ENCODE measurements around the gene ANKRD36.
"Not testable (repeated sequence)": the region's sequence is repeated elsewhere in the genome, so short reads cannot be mapped to it uniquely, and the experiment has no call there.

The ANKRD36 gene

GRCh38 chr2:97095661-97096060 lies 17.3 kb upstream of the ANKRD36 start:
- no peak for TF ChIP-seq GATA1 (IDR thresholded peaks at IDR 0.05; ENCODE audit: low read depth, low read length)
- TF ChIP-seq POLR2A (IDR thresholded peaks at IDR 0.05; ENCODE audit: low read length) = no peak
- DNase-seq = no peak

- not testable (repeated sequence) for DNase-seq
Measured at GRCh38 chr2:97098786-97099372, 14.1 kb upstream of the ANKRD36 start.

GRCh38 chr2:97106878-97107277 lies 6.1 kb upstream of the ANKRD36 start:
- not testable (repeated sequence) for DNase-seq

GRCh38 chr2:97111246-97111645 lies 1.7 kb upstream of the ANKRD36 start:
- not testable (repeated sequence) for DNase-seq

- DNase-seq = not testable (repeated sequence)
Measured at GRCh38 chr2:97112320-97113049, 468 bp upstream of the ANKRD36 start.

GRCh38 chr2:97113882-97114255 lies 916 bp downstream of the ANKRD36 start:
- not testable (repeated sequence) for DNase-seq

GRCh38 chr2:97129090-97129489 lies 16.1 kb downstream of the ANKRD36 start:
- not testable (repeated sequence) for DNase-seq

GRCh38 chr2:97144016-97144415 lies 31.1 kb downstream of the ANKRD36 start:
- not testable (repeated sequence) for DNase-seq

- DNase-seq = not testable (repeated sequence)
Measured at GRCh38 chr2:97166548-97166947, 53.6 kb downstream of the ANKRD36 start.

GRCh38 chr2:97167938-97168337 lies 55.0 kb downstream of the ANKRD36 start:
- DNase-seq = not testable (repeated sequence)

GRCh38 chr2:97168583-97168982 lies 55.6 kb downstream of the ANKRD36 start:
- DNase-seq = not testable (repeated sequence)

GRCh38 chr2:97180391-97180790 lies 67.4 kb downstream of the ANKRD36 start:
- DNase-seq = not testable (repeated sequence)

- DNase-seq = not testable (repeated sequence)
Measured at GRCh38 chr2:97195349-97195748, 82.4 kb downstream of the ANKRD36 start.

GRCh38 chr2:97197251-97197650 lies 84.3 kb downstream of the ANKRD36 start:
- DNase-seq = not testable (repeated sequence)

- DNase-seq = not testable (repeated sequence)
Measured at GRCh38 chr2:97200887-97201286, 87.9 kb downstream of the ANKRD36 start.

- DNase-seq = not testable (repeated sequence)
Measured at GRCh38 chr2:97202643-97203250, 89.8 kb downstream of the ANKRD36 start.

- TF ChIP-seq POLR2A (IDR thresholded peaks at IDR 0.05; ENCODE audit: low read length) = no peak
- no peak for TF ChIP-seq GATA1 (IDR thresholded peaks at IDR 0.05; ENCODE audit: low read depth, low read length)
- no peak for DNase-seq
Measured at GRCh38 chr2:97210325-97210724, 97.4 kb downstream of the ANKRD36 start.

GRCh38 chr2:97215025-97215424 lies 102.1 kb downstream of the ANKRD36 start:
- DNase-seq = not testable (repeated sequence)

- not testable (repeated sequence) for DNase-seq
Measured at GRCh38 chr2:97230848-97231585, 118.1 kb downstream of the ANKRD36 start.

- not testable (repeated sequence) for DNase-seq
Measured at GRCh38 chr2:97232981-97233380, 120.0 kb downstream of the ANKRD36 start.

GRCh38 chr2:97233660-97234295 lies 120.8 kb downstream of the ANKRD36 start:
- DNase-seq = not testable (repeated sequence)

GRCh38 chr2:97261192-97261591 lies 148.2 kb downstream of the ANKRD36 start:
- DNase-seq = not testable (repeated sequence)
